HS-5 (cell line): ENCODE measurements around the gene RAP1B.

ENCODE experiments used
- DNase-seq: peaks from one replicate; pipeline ENCODE4 v3.0.0-alpha.2; 2012; ENCODE audit warnings: low read depth

RAP1B gene

GRCh38 chr12:68610370-68611093 lies at the start of gene RAP1B:
Gene RAP1B, plus strand, starts transcription at chr12:68610899. Its CDS starts 37,826 bp downstream, at chr12:68648725.
- DNase-seq: peak; percentile 58

GRCh38 chr12:68561830-68562229 lies 48.9 kb upstream of the RAP1B start:
- no peak for DNase-seq

GRCh38 chr12:68564166-68564565 lies 46.5 kb upstream of the RAP1B start:
- DNase-seq: no peak

- peak; percentile 88 for DNase-seq
These were observed 45.3 kb upstream of the RAP1B start for GRCh38 chr12:68565391-68565903.

GRCh38 chr12:68568922-68569569 lies 41.7 kb upstream of the RAP1B start:
- DNase-seq: no peak

- no peak for DNase-seq
These were observed 38.0 kb upstream of the RAP1B start for GRCh38 chr12:68572661-68573060.

- DNase-seq: no peak
These were observed 37.3 kb upstream of the RAP1B start for GRCh38 chr12:68573406-68573805.

GRCh38 chr12:68577949-68578348 lies 32.8 kb upstream of the RAP1B start:
- DNase-seq: no peak

- DNase-seq: no peak
These were observed 31.9 kb upstream of the RAP1B start for GRCh38 chr12:68578765-68579164.

- DNase-seq: no peak
These were observed 31.4 kb upstream of the RAP1B start for GRCh38 chr12:68579254-68579653.

GRCh38 chr12:68580911-68581310 lies 29.8 kb upstream of the RAP1B start:
- no peak for DNase-seq

GRCh38 chr12:68581926-68582325 lies 28.8 kb upstream of the RAP1B start:
- no peak for DNase-seq

GRCh38 chr12:68585966-68586365 lies 24.7 kb upstream of the RAP1B start:
- no peak for DNase-seq

GRCh38 chr12:68587448-68587873 lies 23.2 kb upstream of the RAP1B start:
- no peak for DNase-seq

GRCh38 chr12:68589194-68589593 lies 21.5 kb upstream of the RAP1B start:
- DNase-seq: no peak

GRCh38 chr12:68591734-68592418 lies 18.8 kb upstream of the RAP1B start:
- DNase-seq: no peak

- DNase-seq: no peak
These were observed 15.5 kb upstream of the RAP1B start for GRCh38 chr12:68595241-68595640.

GRCh38 chr12:68601767-68602166 lies 8.9 kb upstream of the RAP1B start:
- DNase-seq: no peak

- no peak for DNase-seq
These were observed 8.0 kb upstream of the RAP1B start for GRCh38 chr12:68602720-68603119.

- DNase-seq: no peak
These were observed 2.5 kb upstream of the RAP1B start for GRCh38 chr12:68608191-68608590.

- no peak for DNase-seq
These were observed 715 bp upstream of the RAP1B start for GRCh38 chr12:68609998-68610369.

GRCh38 chr12:68611094-68611805 lies 551 bp downstream of the RAP1B start:
- no peak for DNase-seq
